HCT116 (cell line): Measurements from ENCODE around the gene MARK1. TPM values are rescaled to one million over a fixed set of nuclear protein-coding genes. Genes with fewer than 3 reads are reported as not detected.

ENCODE experiments used
- ATAC-seq: fragments of 200-7000 bp; cut with Tn5 transposase; 2 replicates; pipeline ENCODE4 v1.9.1; 2020; ENCODE audit warnings: mild to moderate bottlenecking, moderate library complexity
- BruUV-seq: library from RNA; stranded (reverse); fragments of 400-500 nt; replicated peaks from 2 replicates; lab custom pipeline; 2021; lab: Mats Ljungman, UMichigan
- CTCF ChIA-PET: fragments of 300-600 bp; sonication (Branson Sonifier 250); formaldehyde crosslinking; loops from one replicate; lab custom pipeline; 2021; ENCODE audit warnings: antibody characterized with exemption; lab: Charles Lee
- POLR2A ChIA-PET: fragments of 300-600, 350-600 bp; sonication (Branson Sonifier 250); formaldehyde crosslinking; loops from one replicate; lab custom pipeline; 2021; ENCODE audit warnings: antibody characterized with exemption; lab: Charles Lee
- RAD21 ChIA-PET, 2 experiments: fragments of 300-600 bp; sonication (Branson Sonifier 250); formaldehyde crosslinking; loops; one replicate each; lab custom pipeline; 2023; ENCODE audit warnings: low total read pairs in 2 of 2; ENCODE audit not compliant: uncharacterized antibody in 2 of 2, unreplicated experiment in 2 of 2, low non-redundant PET in 1 of 2; lab: Charles Lee
- DNase-seq: peaks from one replicate; pipeline ENCODE4 v3.0.0-alpha.2; 2010; ENCODE audit warnings: low read depth, low spot score
- H2AFZ ChIP-seq: fragments of 200-600 bp; shearing (Covaris generic), sonication (generic); 2 replicates; pipeline ENCODE4 v1.6.1; 2017; ENCODE audit warnings: low read depth, mixed run types, mixed read lengths, antibody characterized with exemption, low read length; ENCODE audit not compliant: poor library complexity, severe bottlenecking
- H3K27ac ChIP-seq: 2 replicates; pipeline ENCODE4 v1.5.1; 2012; ENCODE audit warnings: low read depth, low read length
- H3K27me3 ChIP-seq: fragments of 200-600 bp; sonication (generic); 2 replicates; pipeline ENCODE4 v1.6.1; 2016; ENCODE audit warnings: mixed run types, low read length, mixed read lengths; ENCODE audit not compliant: insufficient read depth
- H3K36me3 ChIP-seq, 2 experiments: fragments of 200-500 bp in 1 of 2; fragments of 200-600 bp in 1 of 2; sonication (Bioruptor generic) in 1 of 2; sonication (generic) in 1 of 2; 2 replicates each; pipeline versions ENCODE4 v1.5.1 to v1.6.1; 2014 to 2016; ENCODE audit warnings: low read length in 2 of 2, inconsistent platforms in 1 of 2, mixed read lengths in 1 of 2, mixed run types in 1 of 2; ENCODE audit not compliant: insufficient read depth in 2 of 2, control insufficient read depth in 1 of 2
- H3K4me1 ChIP-seq, 2 experiments: fragments of 200-600 bp in 1 of 2; sonication (generic) in 1 of 2; 2 replicates each; pipeline versions ENCODE4 v1.5.1 to v1.6.1; 2012 to 2017; ENCODE audit warnings: low read length in 2 of 2, inconsistent platforms in 1 of 2, mild to moderate bottlenecking in 1 of 2, mixed read lengths in 1 of 2, mixed run types in 1 of 2, moderate library complexity in 1 of 2; ENCODE audit not compliant: insufficient read depth in 2 of 2, control insufficient read depth in 1 of 2
- H3K4me2 ChIP-seq: fragments of 200-600 bp; sonication (generic); 2 replicates; pipeline ENCODE4 v1.6.1; 2017; ENCODE audit warnings: mixed run types, low read length, mixed read lengths
- H3K4me3 ChIP-seq, 2 experiments: fragments of 200-600 bp in 1 of 2; sonication (generic) in 1 of 2; replicated peaks in 1 of 2; 2 replicates each; pipeline ENCODE4 v1.5.1; 2011 to 2016; ENCODE audit warnings: low read length in 2 of 2, control low read depth in 1 of 2, low read depth in 1 of 2, mild to moderate bottlenecking in 1 of 2, mixed read lengths in 1 of 2, mixed run types in 1 of 2
- H3K79me2 ChIP-seq: fragments of 200-600 bp; sonication (generic); 2 replicates; pipeline ENCODE4 v1.6.1; 2017; ENCODE audit warnings: mild to moderate bottlenecking, mixed run types, low read length, moderate library complexity, mixed read lengths; ENCODE audit not compliant: insufficient read depth
- H3K9ac ChIP-seq: fragments of 200-600 bp; sonication (generic); 2 replicates; pipeline ENCODE4 v1.6.1; 2016; ENCODE audit warnings: low read length, mixed read lengths
- H3K9me2 ChIP-seq: fragments of 200-600 bp; sonication (generic), shearing (Covaris generic); 2 replicates; pipeline ENCODE4 v1.6.1; 2017; ENCODE audit warnings: mixed run types, mild to moderate bottlenecking, moderate library complexity; ENCODE audit not compliant: insufficient read depth
- H3K9me3 ChIP-seq, 2 experiments: fragments of 200-500 bp in 1 of 2; fragments of 200-600 bp in 1 of 2; sonication (Bioruptor generic) in 1 of 2; sonication (generic) in 1 of 2; 2 replicates each; pipeline ENCODE4 v1.6.1; 2014 to 2017; ENCODE audit warnings: low read length in 2 of 2, mixed read lengths in 2 of 2, inconsistent platforms in 1 of 2, low read depth in 1 of 2, mild to moderate bottlenecking in 1 of 2, mixed run types in 1 of 2, moderate library complexity in 1 of 2; ENCODE audit not compliant: control insufficient read depth in 1 of 2, insufficient read depth in 1 of 2
- H4K20me1 ChIP-seq: fragments of 200-600 bp; sonication (generic), shearing (Covaris generic); 2 replicates; pipeline ENCODE4 v1.6.1; 2017; ENCODE audit warnings: mixed run types, mild to moderate bottlenecking, moderate library complexity; ENCODE audit not compliant: insufficient read depth
- CBX3 ChIP-seq: IDR thresholded peaks from 2 replicates; pipeline ENCODE4 v1.6.1; 2012; ENCODE audit warnings: low read depth
- CEBPB ChIP-seq: IDR thresholded peaks from 2 replicates; pipeline ENCODE4 v1.6.1; 2012; ENCODE audit warnings: low read depth
- CTCF ChIP-seq, 3 experiments: fragments of 200-600 bp in 1 of 3; sonication (generic) in 1 of 3; IDR thresholded peaks in 2 of 3; conservative IDR thresholded peaks in 1 of 3; 2 replicates each; pipeline ENCODE4 v1.5.1; 2012 to 2017; ENCODE audit warnings: low read depth in 2 of 3, low read length in 2 of 3, antibody characterized with exemption in 1 of 3, borderline replicate concordance in 1 of 3, control low read depth in 1 of 3, mild to moderate bottlenecking in 1 of 3, mixed read lengths in 1 of 3, mixed run types in 1 of 3, moderate library complexity in 1 of 3; ENCODE audit not compliant: insufficient read depth in 1 of 3
- EGR1 ChIP-seq: IDR thresholded peaks from 2 replicates; pipeline ENCODE4 v1.6.1; 2012; ENCODE audit warnings: low read depth
- ELF1 ChIP-seq: IDR thresholded peaks from 2 replicates; pipeline ENCODE4 v1.6.1; 2012; ENCODE audit warnings: low read depth, borderline replicate concordance
- EZH2 ChIP-seq: fragments of 200-600 bp; sonication (generic); IDR thresholded peaks from 2 replicates; pipeline ENCODE4 v1.6.1; 2017; ENCODE audit warnings: antibody characterized with exemption, mixed run types
- EZH2phosphoT487 ChIP-seq: fragments of 200-600 bp; IDR thresholded peaks from 2 replicates; pipeline ENCODE4 v1.6.1; 2018; ENCODE audit warnings: antibody characterized with exemption, borderline replicate concordance
- FOSL1 ChIP-seq: IDR thresholded peaks from 2 replicates; pipeline ENCODE4 v1.6.1; 2012; ENCODE audit warnings: low read depth
- JUND ChIP-seq: IDR thresholded peaks from 2 replicates; pipeline ENCODE4 v1.6.1; 2012
- POLR2A ChIP-seq: IDR thresholded peaks from 2 replicates; pipeline ENCODE4 v1.7.0; 2011; ENCODE audit warnings: borderline replicate concordance; ENCODE audit not compliant: insufficient read depth, insufficient read length; ENCODE audit errors: extremely low read depth
- POLR2AphosphoS5 ChIP-seq: IDR thresholded peaks from 2 replicates; pipeline ENCODE4 v1.6.1; 2011; ENCODE audit warnings: mild to moderate bottlenecking, low read depth, low read length, moderate library complexity
- RAD21 ChIP-seq: IDR thresholded peaks from 2 replicates; pipeline ENCODE4 v1.6.1; 2012; ENCODE audit warnings: low read depth, mild to moderate bottlenecking
- SIN3A ChIP-seq: IDR thresholded peaks from 2 replicates; pipeline ENCODE4 v1.6.1; 2012; ENCODE audit warnings: low read depth
- SP1 ChIP-seq: IDR thresholded peaks from 2 replicates; pipeline ENCODE4 v1.6.1; 2012; ENCODE audit warnings: low read depth
- SRF ChIP-seq: IDR thresholded peaks from 2 replicates; pipeline ENCODE4 v1.6.1; 2012; ENCODE audit warnings: low read depth
- TCF7L2 ChIP-seq: IDR thresholded peaks from 2 replicates; pipeline ENCODE4 v1.7.0; 2011; ENCODE audit warnings: borderline replicate concordance, inconsistent platforms; ENCODE audit not compliant: insufficient read depth, insufficient read length; ENCODE audit errors: extremely low read depth
- YY1 ChIP-seq: IDR thresholded peaks from 2 replicates; pipeline ENCODE4 v1.6.1; 2011; ENCODE audit warnings: low read length, low read depth, moderate library complexity, mild to moderate bottlenecking; ENCODE audit not compliant: insufficient replicate concordance; ENCODE audit errors: extremely low read depth
- ZFX ChIP-seq: fragments of 450-650 bp; IDR thresholded peaks from 2 replicates; pipeline ENCODE4 v1.6.1; 2017
- ZNF274 ChIP-seq: fragments of 200-500 bp; sonication (Bioruptor generic); IDR thresholded peaks from 2 replicates; pipeline ENCODE4 v1.6.1; 2014; ENCODE audit warnings: mild to moderate bottlenecking, low read depth, low read length, inconsistent platforms
- intact Hi-C: fragments of 100-400 bp; cut with micrococcal nuclease; formaldehyde crosslinking; loops from 2 replicates; pipeline ENCODE4 v1.10.0; 2022
- total RNA-seq: library from RNA; stranded (reverse); gene quantifications from one replicate; pipeline ENCODE4 v1.2.1, GENCODE V29; 2021; ENCODE audit not compliant: unreplicated experiment
- TF ChIP-seq, protein P1 (sequence below): IDR thresholded peaks from 2 replicates; pipeline ENCODE4 v1.6.1; 2012
- TF ChIP-seq, protein P2 (sequence below): IDR thresholded peaks from 2 replicates; pipeline ENCODE4 v1.6.1; 2012

Gene MARK1
- total RNA-seq, 1 experiment from 2014 or later: 3.6 TPM

DNA sequence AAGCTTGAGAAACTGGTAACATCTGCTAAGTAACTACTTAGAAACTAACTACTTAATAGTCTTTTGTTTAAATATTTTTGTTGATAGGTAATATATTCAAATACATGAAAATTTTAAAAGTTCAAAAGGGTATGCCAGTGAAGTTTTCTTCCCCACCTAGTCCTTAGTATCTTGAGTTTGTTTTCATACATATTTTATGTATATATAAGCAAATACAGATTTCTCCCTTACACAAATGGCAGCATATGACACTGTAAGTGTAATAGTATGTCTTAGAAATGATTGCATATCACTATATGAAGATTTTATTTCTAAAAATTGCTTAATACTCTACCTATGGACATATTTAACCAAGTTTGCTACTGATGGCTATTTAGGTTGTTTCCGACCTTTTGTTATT lies 38.9 kb downstream of the MARK1 start:
- CTCF ChIA-PET: no interaction called here
- no TSS peak for BruUV-seq
- H3K79me2 ChIP-seq: no peaks in the 10 kb centered on the region

GRCh38 chr1:220572416-220572815 lies 44.5 kb downstream of the MARK1 start:
- Histone ChIP-seq H3K4me2 (no peak overlapping the region), H2AFZ (no peak overlapping the region), H3K9me3 (peaks cover 4 to 5% of the 10 kb centered on the region in 2 experiments; a peak in 3 of 4 replicates), H3K4me1 (no peaks in the 10 kb centered on the region), H3K27ac (no peak overlapping the region), H3K79me2 (no peaks in the 10 kb centered on the region), H3K27me3 (no peaks in the 10 kb centered on the region), H3K4me3 (no peak overlapping the region), H4K20me1 (no peaks in the 10 kb centered on the region), H3K9me2 (no peaks in the 10 kb centered on the region), H3K9ac (no peak overlapping the region), H3K36me3 (no peaks in the 10 kb centered on the region)
- ChIA-PET RAD21 (no interaction called here), POLR2A (no interaction called here), CTCF (no interaction called here)
- no TSS peak for BruUV-seq
- intact Hi-C loops: no loop called here
- TF ChIP-seq CBX3 (no peak), EGR1 (no peak), POLR2AphosphoS5 (no peak), TCF7L2 (no peak), JUND (no peak), EZH2 (no peak), EZH2phosphoT487 (no peak), SRF (no peak), CTCF (IDR thresholded peaks at IDR 0.05 in 2 of 3, conservative IDR thresholded peaks at IDR 0.05 in 1 of 3; ENCODE audit: borderline replicate concordance in 1 of 3, insufficient read depth in 1 of 3, low read depth in 2 of 3, low read length in 2 of 3) (no peak), CEBPB (no peak), RAD21 (no peak), FOSL1 (no peak), SIN3A (no peak), ZFX (no peak), ZNF274 (no peak), SP1 (no peak)
- TF ChIP-seq, protein P1, sequence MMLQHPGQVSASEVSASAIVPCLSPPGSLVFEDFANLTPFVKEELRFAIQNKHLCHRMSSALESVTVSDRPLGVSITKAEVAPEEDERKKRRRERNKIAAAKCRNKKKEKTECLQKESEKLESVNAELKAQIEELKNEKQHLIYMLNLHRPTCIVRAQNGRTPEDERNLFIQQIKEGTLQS: no peak
- TF ChIP-seq, protein P2, sequence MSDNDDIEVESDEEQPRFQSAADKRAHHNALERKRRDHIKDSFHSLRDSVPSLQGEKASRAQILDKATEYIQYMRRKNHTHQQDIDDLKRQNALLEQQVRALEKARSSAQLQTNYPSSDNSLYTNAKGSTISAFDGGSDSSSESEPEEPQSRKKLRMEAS: no peak
- ATAC-seq: no peak
- no peak for DNase-seq

More for the DNA sequence above, 38.9 kb downstream of the MARK1 start:
- H3K27me3 ChIP-seq: no peaks in the 10 kb centered on the region
- POLR2A ChIA-PET: no interaction called here
- no peaks in the 10 kb centered on the region for H3K9me2 ChIP-seq
- intact Hi-C loops: no loop called here
- H2AFZ ChIP-seq: no peak overlapping the region
- no peaks in the 10 kb centered on the region for H4K20me1 ChIP-seq
- H3K36me3 ChIP-seq: no peaks in the 10 kb centered on the region
- ATAC-seq (no peak), DNase-seq (no peak)
- TF ChIP-seq, protein P2: no peak
- TF ChIP-seq CEBPB (no peak), EGR1 (no peak), YY1 (no peak), ZNF274 (no peak), POLR2AphosphoS5 (no peak), JUND (no peak), SIN3A (no peak), RAD21 (no peak), ELF1 (no peak), POLR2A (no peak), EZH2 (no peak), FOSL1 (no peak)
- H3K4me1 ChIP-seq: no peaks in the 10 kb centered on the region
- no peak overlapping the region for H3K4me2 ChIP-seq
- RAD21 ChIA-PET: no interaction called here
- no peak overlapping the region for H3K9ac ChIP-seq
- no peaks in the 10 kb centered on the region for H3K9me3 ChIP-seq
- no peak overlapping the region for H3K27ac ChIP-seq
- H3K4me3 ChIP-seq: no peak overlapping the region
